Measurements from ENCODE around the gene RASSF8. TPM values are rescaled to one million over a fixed set of nuclear protein-coding genes. Genes with fewer than 3 reads are reported as not detected.

RASSF8 gene
- total RNA-seq (10 to 100 TPM; 80.9 to 86.7 TPM), polyA plus RNA-seq (10 to 100 TPM; 10.6 to 13.6 TPM)
- long read RNA-seq, donor 1, partial matches to known transcripts = 2 of 17 reads
- long read RNA-seq, donor 1, other reads (novel, unspliced or antisense) = 15 of 17 reads
- long read RNA-seq, donor 2, full-length matches to known transcripts = 5 of 33 reads
- long read RNA-seq, donor 2, partial matches to known transcripts = 1 of 33 reads
- long read RNA-seq, donor 2, other reads (novel, unspliced or antisense) = 27 of 33 reads

- DNase-seq (peak; percentile 81 to 90), ATAC-seq (ENCODE audit: low FRiP score) (peak; percentile 91)
- H3K9me3 ChIP-seq (ENCODE audit: control insufficient read depth, low read length) = no peaks in the 10 kb centered on the region
- H3K27me3 ChIP-seq (ENCODE audit: control insufficient read depth in 1 of 2, insufficient read depth in 2 of 2, low read length in 1 of 2) = no peaks in the 10 kb centered on the region
- WGBS, 2 donors = 1% methylated on average over 48 to 113 of the region's 113 CpGs
- intact Hi-C loops (cut with DNase I) = loop anchor here in 1 of 2 donors (5.0 to 10.0 kb wide), 4 partner anchors 34 to 124 kb away; no protein-coding TSS in a partner anchor
- peaks cover 0 to 2% of the 10 kb centered on the region in 2 donors for H3K36me3 ChIP-seq (ENCODE audit: control insufficient read depth in 1 of 2, insufficient read depth in 2 of 2, low read length in 1 of 2)
- peak within 1 kb of the TSS; percentile 84 to 99 for H3K4me3 ChIP-seq (ENCODE audit: low read length in 2 of 2)
- H3K4me1 ChIP-seq (ENCODE audit: control insufficient read depth in 1 of 2, insufficient read depth in 2 of 2, low read length in 2 of 2) = peaks cover 0 to 8% of the 10 kb centered on the region in 2 donors
- H3K27ac ChIP-seq (ENCODE audit: low read depth in 1 of 2, low read length in 2 of 2) = peak within 1 kb of the TSS; percentile 97 to 100
These were observed at the start of gene RASSF8 for GRCh38 chr12:25958428-25959070. RASSF8 (plus strand) TSS chr12:25958682; CDS start chr12:26055344, 96,662 bp downstream.

GRCh38 chr12:25914551-25914950 lies 43.9 kb upstream of the RASSF8 start:
- no peaks in the 10 kb centered on the region for H3K4me1 ChIP-seq (ENCODE audit: control insufficient read depth in 1 of 2, insufficient read depth in 2 of 2, low read length in 2 of 2)
- 71 to 80% methylated on average over 2 of the region's 2 CpGs for WGBS, 2 donors
- H3K4me3 ChIP-seq (ENCODE audit: low read length in 2 of 2) = no peak overlapping the region
- DNase-seq = no peak
- H3K27ac ChIP-seq (ENCODE audit: low read depth in 1 of 2, low read length in 2 of 2) = no peak overlapping the region
- H3K9me3 ChIP-seq (ENCODE audit: control insufficient read depth, low read length) = no peaks in the 10 kb centered on the region
- ATAC-seq (ENCODE audit: low FRiP score) = no peak
- H3K27me3 ChIP-seq (ENCODE audit: control insufficient read depth in 1 of 2, insufficient read depth in 2 of 2, low read length in 1 of 2) = no peaks in the 10 kb centered on the region
- no peaks in the 10 kb centered on the region for H3K36me3 ChIP-seq (ENCODE audit: control insufficient read depth in 1 of 2, insufficient read depth in 2 of 2, low read length in 1 of 2)
- intact Hi-C loops (cut with DNase I) = no loop called here

- DNase-seq = no peak
- ATAC-seq (ENCODE audit: low FRiP score) = no peak
- WGBS, 2 donors = 86% methylated on average over 7 of the region's 7 CpGs
These were observed 33.9 kb upstream of the RASSF8 start for GRCh38 chr12:25924491-25925001.

GRCh38 chr12:25925064-25925463 lies 33.4 kb upstream of the RASSF8 start:
- DNase-seq (no peak), ATAC-seq (ENCODE audit: low FRiP score) (no peak)
- no peaks in the 10 kb centered on the region for H3K4me1 ChIP-seq (ENCODE audit: control insufficient read depth in 1 of 2, insufficient read depth in 2 of 2, low read length in 2 of 2)
- H3K4me3 ChIP-seq (ENCODE audit: low read length in 2 of 2) = no peak overlapping the region
- intact Hi-C loops (cut with DNase I) = no loop called here
- H3K9me3 ChIP-seq (ENCODE audit: control insufficient read depth, low read length) = no peaks in the 10 kb centered on the region
- no peaks in the 10 kb centered on the region for H3K27me3 ChIP-seq (ENCODE audit: control insufficient read depth in 1 of 2, insufficient read depth in 2 of 2, low read length in 1 of 2)
- H3K27ac ChIP-seq (ENCODE audit: low read depth in 1 of 2, low read length in 2 of 2) = no peak overlapping the region
- no peaks in the 10 kb centered on the region for H3K36me3 ChIP-seq (ENCODE audit: control insufficient read depth in 1 of 2, insufficient read depth in 2 of 2, low read length in 1 of 2)
- 97 to 98% methylated on average over 7 of the region's 7 CpGs for WGBS, 2 donors

More at GRCh38 chr12:25924491-25925001, 33.9 kb upstream of the RASSF8 start:
- no peaks in the 10 kb centered on the region for H3K36me3 ChIP-seq (ENCODE audit: control insufficient read depth in 1 of 2, insufficient read depth in 2 of 2, low read length in 1 of 2)
- H3K4me3 ChIP-seq (ENCODE audit: low read length in 2 of 2) = no peak overlapping the region
- intact Hi-C loops (cut with DNase I) = no loop called here
- H3K27ac ChIP-seq (ENCODE audit: low read depth in 1 of 2, low read length in 2 of 2) = no peak overlapping the region
- H3K27me3 ChIP-seq (ENCODE audit: control insufficient read depth in 1 of 2, insufficient read depth in 2 of 2, low read length in 1 of 2) = no peaks in the 10 kb centered on the region
- no peaks in the 10 kb centered on the region for H3K4me1 ChIP-seq (ENCODE audit: control insufficient read depth in 1 of 2, insufficient read depth in 2 of 2, low read length in 2 of 2)
- H3K9me3 ChIP-seq (ENCODE audit: control insufficient read depth, low read length) = no peaks in the 10 kb centered on the region

- Histone ChIP-seq H3K9me3 (ENCODE audit: control insufficient read depth, low read length) (no peaks in the 10 kb centered on the region), H3K27ac (ENCODE audit: low read depth in 1 of 2, low read length in 2 of 2) (no peak overlapping the region), H3K27me3 (ENCODE audit: control insufficient read depth in 1 of 2, insufficient read depth in 2 of 2, low read length in 1 of 2) (no peaks in the 10 kb centered on the region), H3K4me1 (ENCODE audit: control insufficient read depth in 1 of 2, insufficient read depth in 2 of 2, low read length in 2 of 2) (no peaks in the 10 kb centered on the region), H3K4me3 (ENCODE audit: low read length in 2 of 2) (no peak overlapping the region), H3K36me3 (ENCODE audit: control insufficient read depth in 1 of 2, insufficient read depth in 2 of 2, low read length in 1 of 2) (no peaks in the 10 kb centered on the region)
- WGBS, 2 donors = 79 to 81% methylated on average over 5 of the region's 5 CpGs
- intact Hi-C loops (cut with DNase I) = no loop called here
- ATAC-seq (ENCODE audit: low FRiP score) (no peak), DNase-seq (no peak)
These were observed 31.9 kb upstream of the RASSF8 start for GRCh38 chr12:25926536-25926935.

GRCh38 chr12:25929142-25929541 lies 29.3 kb upstream of the RASSF8 start:
- WGBS, 2 donors = 3 to 13% methylated on average over 1 of the region's 1 CpG
- DNase-seq = no peak
- Histone ChIP-seq H3K27ac (ENCODE audit: low read depth in 1 of 2, low read length in 2 of 2) (no peak overlapping the region), H3K4me3 (ENCODE audit: low read length in 2 of 2) (no peak overlapping the region), H3K4me1 (ENCODE audit: control insufficient read depth in 1 of 2, insufficient read depth in 2 of 2, low read length in 2 of 2) (no peaks in the 10 kb centered on the region), H3K9me3 (ENCODE audit: control insufficient read depth, low read length) (no peaks in the 10 kb centered on the region), H3K36me3 (ENCODE audit: control insufficient read depth in 1 of 2, insufficient read depth in 2 of 2, low read length in 1 of 2) (no peaks in the 10 kb centered on the region), H3K27me3 (ENCODE audit: control insufficient read depth in 1 of 2, insufficient read depth in 2 of 2, low read length in 1 of 2) (no peaks in the 10 kb centered on the region)
- intact Hi-C loops (cut with DNase I) = no loop called here
- no peak for ATAC-seq (ENCODE audit: low FRiP score)

- WGBS, 2 donors = 94 to 96% methylated on average over 4 of the region's 4 CpGs
- no peak for ATAC-seq (ENCODE audit: low FRiP score)
These were observed 25.5 kb upstream of the RASSF8 start for GRCh38 chr12:25932971-25933370.

GRCh38 chr12:25934456-25934855 lies 24.0 kb upstream of the RASSF8 start:
- H3K36me3 ChIP-seq (ENCODE audit: control insufficient read depth in 1 of 2, insufficient read depth in 2 of 2, low read length in 1 of 2) = no peaks in the 10 kb centered on the region
- no peak overlapping the region for H3K4me3 ChIP-seq (ENCODE audit: low read length in 2 of 2)
- 65 to 69% methylated on average over 4 of the region's 4 CpGs for WGBS, 2 donors
- H3K27ac ChIP-seq (ENCODE audit: low read depth in 1 of 2, low read length in 2 of 2) = no peak overlapping the region
- no peaks in the 10 kb centered on the region for H3K9me3 ChIP-seq (ENCODE audit: control insufficient read depth, low read length)
- ATAC-seq (ENCODE audit: low FRiP score) (no peak), DNase-seq (no peak)
- no peaks in the 10 kb centered on the region for H3K4me1 ChIP-seq (ENCODE audit: control insufficient read depth in 1 of 2, insufficient read depth in 2 of 2, low read length in 2 of 2)
- no peaks in the 10 kb centered on the region for H3K27me3 ChIP-seq (ENCODE audit: control insufficient read depth in 1 of 2, insufficient read depth in 2 of 2, low read length in 1 of 2)
- intact Hi-C loops (cut with DNase I) = no loop called here

More at GRCh38 chr12:25932971-25933370, 25.5 kb upstream of the RASSF8 start:
- Histone ChIP-seq H3K27me3 (ENCODE audit: control insufficient read depth in 1 of 2, insufficient read depth in 2 of 2, low read length in 1 of 2) (no peaks in the 10 kb centered on the region), H3K4me3 (ENCODE audit: low read length in 2 of 2) (no peak overlapping the region), H3K9me3 (ENCODE audit: control insufficient read depth, low read length) (no peaks in the 10 kb centered on the region), H3K4me1 (ENCODE audit: control insufficient read depth in 1 of 2, insufficient read depth in 2 of 2, low read length in 2 of 2) (no peaks in the 10 kb centered on the region), H3K36me3 (ENCODE audit: control insufficient read depth in 1 of 2, insufficient read depth in 2 of 2, low read length in 1 of 2) (no peaks in the 10 kb centered on the region), H3K27ac (ENCODE audit: low read depth in 1 of 2, low read length in 2 of 2) (no peak overlapping the region)
- no peak for DNase-seq
- intact Hi-C loops (cut with DNase I) = no loop called here
